ENCODE data around the gene CTCFL. TPM values are rescaled to one million over a fixed set of nuclear protein-coding genes. Genes with fewer than 3 reads are reported as not detected.

CTCFL gene
- total RNA-seq, 2 experiments from 2014 or later: 0.63 TPM; not detected in 1

- H3K4me3 ChIP-seq (ENCODE audit: low read depth, low read length, poor library complexity, severe bottlenecking): no peak overlapping the region
- H3K36me3 ChIP-seq (ENCODE audit: insufficient read depth, low read length): peaks cover 28% of the 10 kb centered on the region; the same call in 1 of the 2 replicates
- H3K4me2 ChIP-seq (ENCODE audit: low read length): no peak overlapping the region
- H3K79me2 ChIP-seq (ENCODE audit: insufficient read depth, low read depth, low read length): no peaks in the 10 kb centered on the region
- intact Hi-C loops (cut with micrococcal nuclease; ENCODE audit: unreplicated experiment): no loop called here
- no peak overlapping the region for H3K27ac ChIP-seq (ENCODE audit: low read depth, low read length, poor library complexity, severe bottlenecking)
- H3K4me1 ChIP-seq (ENCODE audit: insufficient read depth, low read length, poor library complexity, severe bottlenecking): no peaks in the 10 kb centered on the region
- H3K9me3 ChIP-seq (ENCODE audit: low read length): no peaks in the 10 kb centered on the region
- TF ChIP-seq CTCF (conservative IDR thresholded peaks at IDR 0.05; ENCODE audit: low read length) (no peak), EZH2phosphoT487 (IDR thresholded peaks at IDR 0.05; ENCODE audit: borderline replicate concordance, low read depth, low read length) (no peak)
- BruUV-seq (replicated peaks): no TSS peak
- no peaks in the 10 kb centered on the region for H4K20me1 ChIP-seq (ENCODE audit: insufficient read depth, low read length)
- DNase-seq (ENCODE audit: low spot score): no peak
- no peaks in the 10 kb centered on the region for H3K9me2 ChIP-seq (ENCODE audit: insufficient read depth, low read length)
- ChIA-PET CTCF (ENCODE audit: unreplicated experiment) (no interaction called here), POLR2A (interaction anchor here (1.0 kb wide), 1 partner anchor 21 kb away, joined by 3 read pairs; no protein-coding TSS in a partner anchor)
- H2AFZ ChIP-seq (ENCODE audit: low read length): no peak overlapping the region
Measured at GRCh38 chr20:57562541-57563465, 37.9 kb upstream of the CTCFL start.

- H3K27ac ChIP-seq (ENCODE audit: low read depth, low read length, poor library complexity, severe bottlenecking): no peak overlapping the region
- no peaks in the 10 kb centered on the region for H3K79me2 ChIP-seq (ENCODE audit: insufficient read depth, low read depth, low read length)
- H3K9me2 ChIP-seq (ENCODE audit: insufficient read depth, low read length): no peaks in the 10 kb centered on the region
- H3K9me3 ChIP-seq (ENCODE audit: low read length): no peaks in the 10 kb centered on the region
- BruUV-seq (replicated peaks): no TSS peak
- TF ChIP-seq EZH2phosphoT487 (IDR thresholded peaks at IDR 0.05; ENCODE audit: borderline replicate concordance, low read depth, low read length) (no peak), CTCF (conservative IDR thresholded peaks at IDR 0.05; ENCODE audit: low read length) (no peak)
- ChIA-PET CTCF (ENCODE audit: unreplicated experiment) (no interaction called here), POLR2A (interaction anchor here (1.0 kb wide), 1 partner anchor 20 kb away, joined by 3 read pairs; no protein-coding TSS in a partner anchor)
- DNase-seq (ENCODE audit: low spot score): no peak
- peaks cover 28% of the 10 kb centered on the region; the same call in 1 of the 2 replicates for H3K36me3 ChIP-seq (ENCODE audit: insufficient read depth, low read length)
- intact Hi-C loops (cut with micrococcal nuclease; ENCODE audit: unreplicated experiment): no loop called here
- no peak overlapping the region for H3K4me2 ChIP-seq (ENCODE audit: low read length)
- H3K4me3 ChIP-seq (ENCODE audit: low read depth, low read length, poor library complexity, severe bottlenecking): no peak overlapping the region
- no peaks in the 10 kb centered on the region for H4K20me1 ChIP-seq (ENCODE audit: insufficient read depth, low read length)
- H2AFZ ChIP-seq (ENCODE audit: low read length): no peak overlapping the region
- no peaks in the 10 kb centered on the region for H3K4me1 ChIP-seq (ENCODE audit: insufficient read depth, low read length, poor library complexity, severe bottlenecking)
Measured at GRCh38 chr20:57561356-57562279, 36.7 kb upstream of the CTCFL start.

Measured in OCI-LY7 (cell line).